EL (cell line): ENCODE measurements around the gene ATP6V0A1.
"Not testable (repeated sequence)": the region's sequence is repeated elsewhere in the genome, so short reads cannot be mapped to it uniquely, and the experiment has no call there.

Experiments
- DNase-seq: peaks from one replicate; pipeline ENCODE4 v3.0.0-alpha.2; 2016

The ATP6V0A1 gene

GRCh38 chr17:42458497-42459255, at the start of gene ATP6V0A1:
ATP6V0A1 (plus strand) TSS chr17:42458878; CDS start chr17:42460895, 2,017 bp downstream.
- peak; percentile 88 for DNase-seq

GRCh38 chr17:42409523-42410318, 49.0 kb upstream of the ATP6V0A1 start:
- DNase-seq: peak; percentile 95

GRCh38 chr17:42410319-42410685, 48.4 kb upstream of the ATP6V0A1 start:
- no peak for DNase-seq

- DNase-seq: no peak
Observed at GRCh38 chr17:42411361-42411760, 47.3 kb upstream of the ATP6V0A1 start.

GRCh38 chr17:42411905-42412679, 46.6 kb upstream of the ATP6V0A1 start:
- no peak for DNase-seq

GRCh38 chr17:42413464-42414040, 45.1 kb upstream of the ATP6V0A1 start:
- no peak for DNase-seq

GRCh38 chr17:42414704-42415409, 43.8 kb upstream of the ATP6V0A1 start:
- no peak for DNase-seq

GRCh38 chr17:42417981-42418380, 40.7 kb upstream of the ATP6V0A1 start:
- not testable (repeated sequence) for DNase-seq

- no peak for DNase-seq
Observed at GRCh38 chr17:42421136-42421506, 37.6 kb upstream of the ATP6V0A1 start.

GRCh38 chr17:42421507-42422338, 37.0 kb upstream of the ATP6V0A1 start:
- peak; percentile 94 for DNase-seq

- DNase-seq: no peak
Observed at GRCh38 chr17:42422412-42422957, 36.2 kb upstream of the ATP6V0A1 start.

- peak; percentile 99 for DNase-seq
Observed at GRCh38 chr17:42422958-42423712, 35.5 kb upstream of the ATP6V0A1 start, which contains the start of gene CAVIN1. CAVIN1 (minus strand) TSS chr17:42423256; CDS start chr17:42423097, 159 bp downstream.

- no peak for DNase-seq
Observed at GRCh38 chr17:42423766-42424165, 34.9 kb upstream of the ATP6V0A1 start.

GRCh38 chr17:42424991-42425610, 33.6 kb upstream of the ATP6V0A1 start:
- DNase-seq: no peak

- peak; percentile 99 for DNase-seq
Observed at GRCh38 chr17:42428141-42428944, 30.3 kb upstream of the ATP6V0A1 start.

- no peak for DNase-seq
Observed at GRCh38 chr17:42429726-42430447, 28.8 kb upstream of the ATP6V0A1 start.

- DNase-seq: no peak
Observed at GRCh38 chr17:42431758-42432161, 26.9 kb upstream of the ATP6V0A1 start.

- DNase-seq: peak; percentile 82
Observed at GRCh38 chr17:42436391-42436790, 22.3 kb upstream of the ATP6V0A1 start.
